Lower leg skin (tissue), 3 donors: ENCODE results near the gene JAK1.

Experiments
- POLR2A ChIP-seq, 2 donors: fragments of 450-650 bp; IDR thresholded peaks; one replicate each; pipeline ENCODE4 v1.6.1; 2016 to 2017; ENCODE audit warnings: antibody characterized with exemption in 2 of 2, mild to moderate bottlenecking in 1 of 2, moderate library complexity in 1 of 2
- TF ChIP-seq, protein P1 (sequence below), 3 donors: fragments of 450-650 bp; IDR thresholded peaks; one replicate each; pipeline ENCODE4 v1.5.1; 2016; ENCODE audit warnings: antibody characterized with exemption in 3 of 3, mild to moderate bottlenecking in 3 of 3, moderate library complexity in 2 of 3

DNA sequence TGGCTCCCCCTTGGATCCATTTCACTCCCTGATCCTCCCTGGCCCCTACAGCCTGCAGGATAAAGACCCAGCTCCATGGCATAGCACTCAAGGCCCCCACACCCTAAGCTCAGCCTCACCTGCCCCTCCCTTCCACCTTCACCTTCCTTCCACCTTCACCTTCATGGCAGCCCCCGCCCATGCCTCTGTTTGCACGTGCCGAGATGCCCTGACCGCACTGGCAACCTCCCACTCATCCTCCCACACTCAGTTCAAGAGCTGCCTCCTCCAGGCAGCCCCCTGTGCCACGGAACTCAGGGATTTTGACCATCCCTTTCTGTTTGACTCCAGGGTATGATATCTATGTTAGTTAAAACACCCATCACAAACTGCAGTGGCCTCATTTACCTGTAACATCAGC is 111.7 kb downstream of the JAK1 start:
- TF ChIP-seq, protein P1, sequence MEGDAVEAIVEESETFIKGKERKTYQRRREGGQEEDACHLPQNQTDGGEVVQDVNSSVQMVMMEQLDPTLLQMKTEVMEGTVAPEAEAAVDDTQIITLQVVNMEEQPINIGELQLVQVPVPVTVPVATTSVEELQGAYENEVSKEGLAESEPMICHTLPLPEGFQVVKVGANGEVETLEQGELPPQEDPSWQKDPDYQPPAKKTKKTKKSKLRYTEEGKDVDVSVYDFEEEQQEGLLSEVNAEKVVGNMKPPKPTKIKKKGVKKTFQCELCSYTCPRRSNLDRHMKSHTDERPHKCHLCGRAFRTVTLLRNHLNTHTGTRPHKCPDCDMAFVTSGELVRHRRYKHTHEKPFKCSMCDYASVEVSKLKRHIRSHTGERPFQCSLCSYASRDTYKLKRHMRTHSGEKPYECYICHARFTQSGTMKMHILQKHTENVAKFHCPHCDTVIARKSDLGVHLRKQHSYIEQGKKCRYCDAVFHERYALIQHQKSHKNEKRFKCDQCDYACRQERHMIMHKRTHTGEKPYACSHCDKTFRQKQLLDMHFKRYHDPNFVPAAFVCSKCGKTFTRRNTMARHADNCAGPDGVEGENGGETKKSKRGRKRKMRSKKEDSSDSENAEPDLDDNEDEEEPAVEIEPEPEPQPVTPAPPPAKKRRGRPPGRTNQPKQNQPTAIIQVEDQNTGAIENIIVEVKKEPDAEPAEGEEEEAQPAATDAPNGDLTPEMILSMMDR (IDR thresholded peaks at IDR 0.05): no peak
- TF ChIP-seq POLR2A (IDR thresholded peaks at IDR 0.05): no peak
